ENCODE data around the gene IDH1.

Gene IDH1

GRCh38 chr2:208208335-208209085 lies 46.4 kb downstream of the IDH1 start:
- no peak for DNase-seq

GRCh38 chr2:208207769-208208168 lies 47.1 kb downstream of the IDH1 start:
- DNase-seq, result no peak

GRCh38 chr2:208204166-208204565 lies 50.7 kb downstream of the IDH1 start:
- no peak for DNase-seq

GRCh38 chr2:208195531-208195930 lies 59.3 kb downstream of the IDH1 start:
- no peak for DNase-seq

- DNase-seq, result no peak
These were observed 62.1 kb downstream of the IDH1 start for GRCh38 chr2:208192611-208193236.

GRCh38 chr2:208189810-208190503 lies 64.9 kb downstream of the IDH1 start, which contains the start of gene C2orf80:
Gene C2orf80 (minus strand): TSS chr2:208190030. CDS start chr2:208186986, 3,044 bp downstream.
- no peak for DNase-seq

- no peak for DNase-seq
These were observed 65.6 kb downstream of the IDH1 start for GRCh38 chr2:208189069-208189809.

GRCh38 chr2:208186893-208187292 lies 68.0 kb downstream of the IDH1 start:
- no peak for DNase-seq

- no peak for DNase-seq
These were observed 68.4 kb downstream of the IDH1 start for GRCh38 chr2:208186465-208186864.

All from NCI-H2081 treated with DMSO at 0.1 percent for 48 hours (cell line).